Fibroblast of lung (primary cell): ENCODE measurements around the gene LRP1. TPM values are rescaled to one million over a fixed set of nuclear protein-coding genes. Genes with fewer than 3 reads are reported as not detected.
A peak's percentile ranks its signal among the peaks of the same experiment; 100 is the strongest.

ENCODE experiments used
- DNase-seq, 2 donors: peaks; one replicate each; pipeline versions ENCODE4 v3.0.0 to v3.0.0-alpha.2; 2010; ENCODE audit warnings: low read depth in 2 of 2
- H2AFZ ChIP-seq: 2 replicates; pipeline ENCODE4 v1.5.1; 2012; ENCODE audit warnings: low read length, control low read depth, inconsistent platforms
- H3K27ac ChIP-seq: 2 replicates; pipeline ENCODE4 v1.5.1; 2011; ENCODE audit warnings: low read length, control low read depth; ENCODE audit not compliant: insufficient read depth
- H3K27me3 ChIP-seq: 2 replicates; pipeline ENCODE4 v1.5.1; 2011; ENCODE audit warnings: mild to moderate bottlenecking, low read length; ENCODE audit not compliant: control insufficient read depth, insufficient read depth
- H3K36me3 ChIP-seq: 2 replicates; pipeline ENCODE4 v1.5.1; 2011; ENCODE audit warnings: low read length; ENCODE audit not compliant: control insufficient read depth, insufficient read depth
- H3K4me1 ChIP-seq: 2 replicates; pipeline ENCODE4 v1.5.1; 2011; ENCODE audit warnings: low read length; ENCODE audit not compliant: control insufficient read depth, insufficient read depth; ENCODE audit errors: extremely low read depth
- H3K4me2 ChIP-seq: 2 replicates; pipeline ENCODE4 v1.5.1; 2011; ENCODE audit warnings: low read length, control low read depth; ENCODE audit not compliant: insufficient read depth; ENCODE audit errors: extremely low read depth
- H3K4me3 ChIP-seq, 4 experiments: fragments of 200-600 bp in 1 of 4; sonication (generic) in 1 of 4; replicated peaks in 1 of 4; 2 replicates each; pipeline ENCODE4 v1.5.1; 2011 to 2016; ENCODE audit warnings: low read length in 4 of 4, low read depth in 3 of 4, mild to moderate bottlenecking in 3 of 4, control low read depth in 2 of 4, inconsistent platforms in 1 of 4, mixed read lengths in 1 of 4; ENCODE audit not compliant: insufficient read depth in 1 of 4; ENCODE audit errors: control extremely low read depth in 1 of 4
- H3K79me2 ChIP-seq: 2 replicates; pipeline ENCODE4 v1.5.1; 2012; ENCODE audit warnings: mild to moderate bottlenecking, low read length, inconsistent platforms; ENCODE audit not compliant: control insufficient read depth, insufficient read depth
- H3K9ac ChIP-seq: 2 replicates; pipeline ENCODE4 v1.5.1; 2011; ENCODE audit warnings: mild to moderate bottlenecking, low read length, control low read depth; ENCODE audit not compliant: insufficient read depth
- H3K9me3 ChIP-seq: 2 replicates; pipeline ENCODE4 v1.5.1; 2012; ENCODE audit warnings: low read depth, low read length; ENCODE audit not compliant: control insufficient read depth, insufficient read depth
- H4K20me1 ChIP-seq: 2 replicates; pipeline ENCODE4 v1.5.1; 2011; ENCODE audit warnings: low read length; ENCODE audit not compliant: control insufficient read depth, insufficient read depth; ENCODE audit errors: extremely low read depth
- EZH2 ChIP-seq: IDR thresholded peaks from 2 replicates; pipeline ENCODE4 v1.5.1; 2012; ENCODE audit warnings: low read length, control low read depth, mild to moderate bottlenecking; ENCODE audit errors: missing control alignments
- polyA minus RNA-seq: library from RNA; depleted of rRNA, polyadenylated mRNA; stranded (reverse); fragments of >200 nt; gene quantifications from 2 replicates; pipeline ENCODE4 v1.2.3, GENCODE V29; 2011; ENCODE audit warnings: low replicate concordance
- polyA plus RNA-seq, 2 donors: library from polyadenylated mRNA; depleted of rRNA in 1 of 2; stranded (reverse) in 1 of 2; unstranded in 1 of 2; fragments of >200 nt; gene quantifications; 2 replicates each; pipeline ENCODE4 v1.2.1, GENCODE V29; 2011 to 2012; ENCODE audit warnings: missing spikeins in 1 of 2
- total RNA-seq: library from RNA; depleted of rRNA; stranded (reverse); fragments of >200 nt; gene quantifications from 2 replicates; pipeline ENCODE4 v1.2.1, GENCODE V29; 2014
- TF ChIP-seq, protein P1 (sequence below), 2 donors: IDR thresholded peaks in 1 of 2; conservative IDR thresholded peaks in 1 of 2; 1 replicate in 1 of 2; 2 replicates in 1 of 2; pipeline ENCODE4 v1.5.1; 2011 to 2012; ENCODE audit warnings: low read length in 2 of 2, control low read depth in 1 of 2, inconsistent platforms in 1 of 2, low read depth in 1 of 2, mild to moderate bottlenecking in 1 of 2

Gene LRP1
- total RNA-seq (377 and 464 TPM in 2 replicates), polyA plus RNA-seq (92.2 and 96.9 TPM in 2 replicates), polyA minus RNA-seq (1,375 and 1,576 TPM in 2 replicates)
- 209 and 246 TPM in 2 replicates for polyA plus RNA-seq (2012)

DNA sequence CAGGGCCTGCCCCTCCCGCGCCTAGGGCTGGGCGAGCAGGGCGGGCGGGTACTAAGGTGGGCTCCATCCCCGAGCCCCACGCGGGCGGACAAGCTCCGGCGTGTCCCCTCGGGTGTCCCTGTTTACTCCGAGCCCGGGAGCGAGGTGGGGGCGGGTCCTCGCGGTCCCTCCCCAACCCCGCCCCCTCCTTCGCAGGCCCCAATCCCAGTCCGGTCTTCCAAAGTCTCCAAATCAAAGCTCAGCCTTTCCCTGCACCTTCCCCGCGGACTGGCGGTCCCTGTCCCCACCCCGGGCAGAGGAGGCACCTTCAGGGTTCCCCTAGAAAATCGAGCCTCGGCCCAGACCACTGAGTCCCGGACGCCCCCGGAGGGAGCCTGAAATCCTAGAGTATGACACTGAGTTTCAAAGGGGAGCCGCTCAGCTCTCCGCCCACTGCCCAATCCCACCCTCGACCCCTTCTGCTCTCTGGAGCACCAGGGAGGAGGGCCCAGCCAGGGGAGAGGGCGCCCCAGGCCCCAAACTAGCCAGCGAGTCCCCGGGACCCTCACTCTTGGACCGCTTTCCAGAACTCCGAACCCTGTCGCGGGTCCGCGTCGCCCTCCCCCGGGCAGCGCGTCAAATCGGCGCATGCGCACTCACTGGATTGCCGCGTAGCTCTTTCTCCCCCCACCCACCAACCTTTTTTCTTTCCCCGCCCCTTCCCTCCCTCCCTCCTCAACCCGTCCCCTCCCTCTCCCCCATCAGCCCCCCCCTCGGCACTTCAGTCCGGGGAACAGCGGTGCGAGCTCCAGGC is at the start of gene LRP1:
Gene LRP1 (plus strand): TSS at position 758 of the 793 bp plus-strand sequence. CDS start 482 bp downstream, outside the sequence.
- Histone ChIP-seq H4K20me1 (no peaks in the 10 kb centered on the region), H3K9ac (peak within 1 kb of the TSS; percentile 77), H2AFZ (peak within 1 kb of the TSS; percentile 74), H3K27ac (peak within 1 kb of the TSS; percentile 73), H3K9me3 (no peaks in the 10 kb centered on the region), H3K4me1 (peaks cover 27% of the 10 kb centered on the region), H3K79me2 (peaks cover 44% of the 10 kb centered on the region), H3K27me3 (no peaks in the 10 kb centered on the region), H3K4me2 (peak within 1 kb of the TSS; percentile 91), H3K36me3 (peaks cover 4% of the 10 kb centered on the region), H3K4me3 (peak within 1 kb of the TSS; percentile 70 to 95 (median 91))
- peak; percentile 80 to 89 for DNase-seq
- TF ChIP-seq, protein P1, sequence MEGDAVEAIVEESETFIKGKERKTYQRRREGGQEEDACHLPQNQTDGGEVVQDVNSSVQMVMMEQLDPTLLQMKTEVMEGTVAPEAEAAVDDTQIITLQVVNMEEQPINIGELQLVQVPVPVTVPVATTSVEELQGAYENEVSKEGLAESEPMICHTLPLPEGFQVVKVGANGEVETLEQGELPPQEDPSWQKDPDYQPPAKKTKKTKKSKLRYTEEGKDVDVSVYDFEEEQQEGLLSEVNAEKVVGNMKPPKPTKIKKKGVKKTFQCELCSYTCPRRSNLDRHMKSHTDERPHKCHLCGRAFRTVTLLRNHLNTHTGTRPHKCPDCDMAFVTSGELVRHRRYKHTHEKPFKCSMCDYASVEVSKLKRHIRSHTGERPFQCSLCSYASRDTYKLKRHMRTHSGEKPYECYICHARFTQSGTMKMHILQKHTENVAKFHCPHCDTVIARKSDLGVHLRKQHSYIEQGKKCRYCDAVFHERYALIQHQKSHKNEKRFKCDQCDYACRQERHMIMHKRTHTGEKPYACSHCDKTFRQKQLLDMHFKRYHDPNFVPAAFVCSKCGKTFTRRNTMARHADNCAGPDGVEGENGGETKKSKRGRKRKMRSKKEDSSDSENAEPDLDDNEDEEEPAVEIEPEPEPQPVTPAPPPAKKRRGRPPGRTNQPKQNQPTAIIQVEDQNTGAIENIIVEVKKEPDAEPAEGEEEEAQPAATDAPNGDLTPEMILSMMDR (conservative IDR thresholded peaks at IDR 0.05 in 1 of 2, IDR thresholded peaks at IDR 0.05 in 1 of 2; ENCODE audit: low read depth in 1 of 2, low read length in 2 of 2): no peak
- TF ChIP-seq EZH2: no peak

DNA sequence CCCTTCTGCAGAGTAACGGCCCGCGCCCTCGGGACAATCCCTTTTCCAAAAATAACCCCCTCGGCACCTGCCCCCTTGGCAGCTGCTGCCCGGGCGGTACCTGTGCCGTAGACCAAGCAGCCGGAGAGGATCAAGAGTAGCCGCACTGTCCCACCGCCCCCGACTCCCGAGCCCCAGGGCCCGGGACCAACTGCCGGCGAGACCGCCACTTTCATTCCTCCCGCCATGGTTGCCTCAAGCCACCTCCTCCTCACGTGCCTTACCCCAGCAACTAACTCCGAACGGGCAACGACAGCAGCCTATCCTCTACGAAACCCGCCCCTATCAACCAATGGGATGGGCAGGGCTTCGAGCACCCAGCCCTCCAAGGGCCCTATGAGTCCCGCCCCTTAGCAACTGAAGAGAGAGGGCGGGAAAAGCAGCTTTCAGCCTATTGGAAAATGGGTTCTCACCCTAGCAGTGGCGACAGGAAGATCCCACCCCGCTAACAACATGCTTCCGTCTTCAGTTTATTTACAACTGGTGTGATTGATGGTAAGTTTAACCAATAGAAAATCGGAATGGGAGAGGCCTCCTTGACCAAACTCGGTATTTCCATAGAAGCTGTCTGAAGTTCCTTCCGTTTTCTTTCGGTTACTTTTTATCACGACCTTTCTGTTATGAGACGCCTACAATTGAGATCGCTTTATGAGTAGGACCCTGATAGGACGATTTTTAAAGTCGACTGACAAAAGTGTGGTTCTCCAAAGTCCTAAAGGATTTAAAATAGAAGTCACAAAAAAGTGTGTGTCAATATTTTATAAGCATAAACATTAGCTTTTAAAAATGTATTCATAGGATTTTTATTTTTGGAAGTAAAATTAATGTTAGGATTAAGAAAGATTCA is 49.5 kb upstream of the LRP1 start, which contains the start of gene NEMP1:
Gene NEMP1 (minus strand): TSS at position 273 of the 886 bp plus-strand sequence. CDS start 46 bp downstream, at position 227.
- peak within 1 kb of the TSS; percentile 91 for H3K4me2 ChIP-seq
- no peaks in the 10 kb centered on the region for H3K9me3 ChIP-seq
- peaks cover 3% of the 10 kb centered on the region for H3K4me1 ChIP-seq
- H3K27me3 ChIP-seq: no peaks in the 10 kb centered on the region
- no peak for TF ChIP-seq EZH2
- H2AFZ ChIP-seq: peak within 1 kb of the TSS; percentile 61
- peak within 1 kb of the TSS; percentile 91 for H3K27ac ChIP-seq
- peak; percentile 100 for DNase-seq
- H3K9ac ChIP-seq: peak within 1 kb of the TSS; percentile 83
- peak within 1 kb of the TSS; percentile 67 to 97 (median 84) for H3K4me3 ChIP-seq
- H4K20me1 ChIP-seq: no peaks in the 10 kb centered on the region
- no peaks in the 10 kb centered on the region for H3K36me3 ChIP-seq
- peaks cover 20% of the 10 kb centered on the region for H3K79me2 ChIP-seq

DNA sequence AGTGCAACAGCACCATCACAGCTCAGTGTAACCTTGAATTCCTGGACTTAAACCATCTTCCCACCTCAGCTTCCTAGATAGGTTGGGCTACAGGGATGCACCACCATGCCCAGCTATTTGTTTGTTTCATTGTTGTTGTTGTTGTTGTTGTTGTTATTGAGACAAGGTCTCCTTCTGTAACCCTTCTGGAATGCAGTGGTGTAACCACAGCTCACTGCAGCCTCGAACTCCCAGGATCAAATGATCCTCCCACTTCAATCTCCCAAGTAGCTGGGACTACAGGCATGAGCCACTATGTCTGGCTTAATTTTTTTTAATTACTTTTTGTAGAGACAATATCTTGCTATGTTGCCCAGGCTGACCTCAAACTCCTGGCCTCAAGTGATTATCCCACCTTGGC is 48.5 kb upstream of the LRP1 start:
- Histone ChIP-seq H3K27me3 (no peaks in the 10 kb centered on the region), H3K4me2 (no peak overlapping the region), H3K9ac (no peak overlapping the region), H3K36me3 (no peaks in the 10 kb centered on the region), H3K79me2 (peaks cover 18% of the 10 kb centered on the region), H4K20me1 (no peaks in the 10 kb centered on the region), H2AFZ (no peak overlapping the region), H3K9me3 (no peaks in the 10 kb centered on the region), H3K4me3 (no peak overlapping the region), H3K4me1 (peaks cover 3% of the 10 kb centered on the region), H3K27ac (no peak overlapping the region)
- DNase-seq: no peak
- TF ChIP-seq, protein P1 (conservative IDR thresholded peaks at IDR 0.05 in 1 of 2, IDR thresholded peaks at IDR 0.05 in 1 of 2; ENCODE audit: low read depth in 1 of 2, low read length in 2 of 2): no peak
- TF ChIP-seq EZH2: no peak
